PC-9 (cell line): Measurements from ENCODE around the gene SIGLEC11.

Experiments used
- CTCF ChIP-seq: fragments of 200-600 bp; sonication (generic); conservative IDR thresholded peaks from 2 replicates; pipeline ENCODE4 v1.6.1; 2017; ENCODE audit warnings: mixed run types, antibody characterized with exemption, mild to moderate bottlenecking, moderate library complexity
- EZH2 ChIP-seq: fragments of 200-600 bp; sonication (generic); IDR thresholded peaks from 2 replicates; pipeline ENCODE4 v1.8.0; 2017; ENCODE audit warnings: antibody characterized with exemption, low read depth

DNA sequence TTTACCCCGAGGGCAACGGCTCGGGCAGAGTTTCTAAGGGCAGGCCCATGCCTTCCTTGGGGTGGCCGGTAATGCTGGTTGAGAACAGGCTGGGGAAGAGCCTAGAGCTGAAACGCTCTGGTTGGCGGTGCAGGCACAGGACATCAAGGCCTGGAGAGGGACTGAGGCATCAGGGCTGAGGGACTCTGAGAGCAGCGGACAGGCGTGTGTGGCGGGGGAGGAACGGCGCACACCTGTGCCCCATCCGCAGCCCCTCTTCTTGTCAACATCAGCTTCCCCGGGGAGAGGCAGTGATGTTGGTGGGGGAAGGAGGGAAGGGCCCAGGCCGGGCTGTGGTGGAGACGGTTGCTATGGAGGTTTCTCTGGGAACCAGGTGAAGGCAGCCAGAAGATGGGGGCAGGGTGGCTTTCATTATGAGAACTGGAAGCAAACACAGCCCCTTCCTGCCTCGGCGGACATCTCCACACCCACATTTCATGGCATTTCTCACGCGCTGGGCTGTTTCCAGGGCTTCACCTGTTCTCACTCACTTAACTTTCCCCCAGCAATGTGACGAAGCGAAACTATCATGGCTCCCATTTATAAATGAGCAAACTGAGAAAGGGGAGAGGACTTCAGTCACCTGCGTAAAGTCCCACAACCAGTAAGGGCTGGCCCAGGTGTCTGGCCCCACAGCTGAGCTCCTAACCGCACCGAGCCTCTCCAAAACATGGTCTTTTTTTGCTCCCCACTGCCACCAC is 40.2 kb downstream of the SIGLEC11 start:
- TF ChIP-seq CTCF (no peak), EZH2 (no peak)
